K562 (cell line): ENCODE data around the gene LAMP1. TPM values are rescaled to one million over a fixed set of nuclear protein-coding genes. Genes with fewer than 3 reads are reported as not detected.

Source experiments
- BRF1 ChIP-seq: IDR thresholded peaks from 3 replicates; pipeline ENCODE4 v1.6.1; 2011; ENCODE audit warnings: borderline replicate concordance, mild to moderate bottlenecking; ENCODE audit not compliant: insufficient read length; ENCODE audit errors: extremely low read depth
- CEBPG ChIP-seq, 3 experiments: fragments of 200-800 bp in 1 of 3; sonication (Bioruptor generic) in 1 of 3; sonication (generic) in 1 of 3; formaldehyde crosslinking in 1 of 3; IDR thresholded peaks in 2 of 3; conservative IDR thresholded peaks in 1 of 3; 2 replicates each; pipeline versions ENCODE4 v1.6.1 to v1.8.0; 2016 to 2022; ENCODE audit warnings: missing compliant biosample characterization in 2 of 3, missing genetic modification characterization in 2 of 3, mild to moderate bottlenecking in 1 of 3, missing genetic modification reagents in 1 of 3
- ETV1 ChIP-seq: fragments of 450-650 bp; conservative IDR thresholded peaks from 2 replicates; pipeline ENCODE4 v1.6.1; 2016; ENCODE audit warnings: missing genetic modification characterization, control low read depth, low read depth, missing compliant biosample characterization
- FOS ChIP-seq: IDR thresholded peaks from 3 replicates; pipeline ENCODE4 v1.6.1; 2011; ENCODE audit not compliant: insufficient read length; ENCODE audit errors: extremely low read depth
- FOSL1 ChIP-seq: fragments of 200-800 bp; sonication (Bioruptor generic); conservative IDR thresholded peaks from 2 replicates; pipeline ENCODE4 v1.6.1; 2016; ENCODE audit warnings: missing genetic modification characterization, missing compliant biosample characterization
- GTF2B ChIP-seq: IDR thresholded peaks from 2 replicates; pipeline ENCODE4 v1.6.1; 2011; ENCODE audit not compliant: insufficient read length; ENCODE audit errors: extremely low read depth
- KDM1A ChIP-seq, 2 experiments: fragments of 450-650 bp; IDR thresholded peaks; 2 replicates each; pipeline ENCODE4 v1.6.1; 2016; ENCODE audit warnings: mild to moderate bottlenecking in 2 of 2
- LEF1 ChIP-seq: fragments of 450-650 bp; IDR thresholded peaks from 2 replicates; pipeline ENCODE4 v1.6.1; 2016; ENCODE audit warnings: mild to moderate bottlenecking
- NELFE ChIP-seq: IDR thresholded peaks from 2 replicates; pipeline ENCODE4 v1.6.1; 2011; ENCODE audit warnings: mild to moderate bottlenecking; ENCODE audit not compliant: insufficient read depth, insufficient read length
- NFIX ChIP-seq: fragments of 250-450 bp; sonication (Bioruptor Pico); IDR thresholded peaks from 2 replicates; pipeline ENCODE4 v1.4.0; 2020; ENCODE audit warnings: low read depth, mild to moderate bottlenecking, moderate library complexity
- POLR2AphosphoS5 ChIP-seq: IDR thresholded peaks from 2 replicates; pipeline ENCODE4 v1.6.1; 2011; ENCODE audit warnings: mild to moderate bottlenecking, low read depth, low read length, moderate library complexity; ENCODE audit not compliant: control insufficient read depth, insufficient read depth
- PTTG1 ChIP-seq: fragments of 450-650 bp; IDR thresholded peaks from 2 replicates; pipeline ENCODE4 v1.6.1; 2016; ENCODE audit warnings: low read depth, mild to moderate bottlenecking, missing genetic modification characterization, missing compliant biosample characterization
- SMAD4 ChIP-seq: fragments of 250-450 bp; sonication (Bioruptor Pico); conservative IDR thresholded peaks from 2 replicates; pipeline ENCODE4 v1.8.0; 2021; ENCODE audit warnings: inconsistent platforms, mild to moderate bottlenecking, moderate library complexity
- SP2 ChIP-seq: IDR thresholded peaks from 2 replicates; pipeline ENCODE4 v1.6.1; 2011; ENCODE audit warnings: mild to moderate bottlenecking, low read depth, low read length, moderate library complexity; ENCODE audit not compliant: poor library complexity, severe bottlenecking; ENCODE audit errors: extremely low read depth
- SPI1 ChIP-seq: IDR thresholded peaks from 2 replicates; pipeline ENCODE4 v1.6.1; 2011; ENCODE audit warnings: low read depth, low read length, control low read depth, borderline replicate concordance
- SRSF7 ChIP-seq: fragments of 200-400 bp; formaldehyde crosslinking; optimal IDR thresholded peaks from 2 replicates; pipeline ENCODE3; 2017; ENCODE audit warnings: mild to moderate bottlenecking, low read depth, low read length
- SUPT5H ChIP-seq: fragments of 450-650 bp; IDR thresholded peaks from 2 replicates; pipeline ENCODE4 v1.6.1; 2016
- TCF7L2 ChIP-seq: fragments of 150-350 bp; IDR thresholded peaks from 2 replicates; pipeline ENCODE4 v1.6.1; 2016; ENCODE audit warnings: low read depth, mild to moderate bottlenecking, low read length, moderate library complexity
- WHSC1 ChIP-seq: IDR thresholded peaks from one replicate; pipeline ENCODE4 v1.6.1; 2012; ENCODE audit warnings: low read length, control low read depth, inconsistent platforms
- ZFX ChIP-seq: sonication (generic); formaldehyde crosslinking; IDR thresholded peaks from 2 replicates; pipeline ENCODE4 v1.8.0; 2022; ENCODE audit warnings: mild to moderate bottlenecking, missing genetic modification reagents, moderate library complexity
- ZNF239 ChIP-seq: fragments of 250-450 bp; sonication (Bioruptor Pico); IDR thresholded peaks from 2 replicates; pipeline ENCODE4 v1.4.0; 2020; ENCODE audit warnings: mild to moderate bottlenecking
- ZNF589 ChIP-seq: fragments of 200-800 bp; sonication (Bioruptor generic); IDR thresholded peaks from 2 replicates; pipeline ENCODE4 v1.6.1; 2016; ENCODE audit warnings: low read depth, missing genetic modification characterization, missing compliant biosample characterization
- polyA plus RNA-seq, 8 experiments: library from polyadenylated mRNA; depleted of rRNA in 4 of 8; stranded (reverse) in 5 of 8; unstranded in 3 of 8; fragments of >200 nt; fragmentation: Nextera tagmentation in 2 of 8; fragmentation: Illumina TruSeq in 1 of 8; extraction: Ambion mirVana in 2 of 8; extraction: Trizol in 1 of 8; gene quantifications; 2 replicates each; pipeline versions ENCODE4 v1.2.1 to v1.2.3, GENCODE V29; 2011 to 2014; ENCODE audit warnings: inconsistent platforms in 1 of 8, missing spikeins in 1 of 8
- total RNA-seq, 7 experiments: library from RNA; depleted of rRNA in 6 of 7; stranded (reverse); fragments of >200 nt in 6 of 7; fragmentation: Illumina TruSeq in 2 of 7; extraction: Trizol in 2 of 7; gene quantifications; 2 replicates each; pipeline versions ENCODE4 v1.2.1 to v1.2.3, GENCODE V29; 2011 to 2021; ENCODE audit warnings: low replicate concordance in 1 of 7
- TF ChIP-seq, protein P1 (sequence below): fragments of 200-400 bp; formaldehyde crosslinking; IDR thresholded peaks from 2 replicates; pipeline ENCODE4 v1.6.1; 2017; ENCODE audit warnings: mild to moderate bottlenecking, low read depth, low read length, moderate library complexity
- TF ChIP-seq, protein P2 (sequence below): sonication (generic); formaldehyde crosslinking; IDR thresholded peaks from 2 replicates; pipeline ENCODE4 v1.9.0; 2022; ENCODE audit warnings: mild to moderate bottlenecking, missing genetic modification reagents
- TF ChIP-seq, protein P3 (sequence below): fragments of 250-450 bp; sonication (Bioruptor Pico); IDR thresholded peaks from 2 replicates; pipeline ENCODE4 v1.8.0; 2021; ENCODE audit warnings: mild to moderate bottlenecking, moderate library complexity

LAMP1 gene
- total and polyA plus RNA-seq, 9 of the 15 experiments (the other 6 are each of a cell fraction or from before 2014, with no cell fraction given): 2.2 to 70.1 (median 30.5) TPM

DNA sequence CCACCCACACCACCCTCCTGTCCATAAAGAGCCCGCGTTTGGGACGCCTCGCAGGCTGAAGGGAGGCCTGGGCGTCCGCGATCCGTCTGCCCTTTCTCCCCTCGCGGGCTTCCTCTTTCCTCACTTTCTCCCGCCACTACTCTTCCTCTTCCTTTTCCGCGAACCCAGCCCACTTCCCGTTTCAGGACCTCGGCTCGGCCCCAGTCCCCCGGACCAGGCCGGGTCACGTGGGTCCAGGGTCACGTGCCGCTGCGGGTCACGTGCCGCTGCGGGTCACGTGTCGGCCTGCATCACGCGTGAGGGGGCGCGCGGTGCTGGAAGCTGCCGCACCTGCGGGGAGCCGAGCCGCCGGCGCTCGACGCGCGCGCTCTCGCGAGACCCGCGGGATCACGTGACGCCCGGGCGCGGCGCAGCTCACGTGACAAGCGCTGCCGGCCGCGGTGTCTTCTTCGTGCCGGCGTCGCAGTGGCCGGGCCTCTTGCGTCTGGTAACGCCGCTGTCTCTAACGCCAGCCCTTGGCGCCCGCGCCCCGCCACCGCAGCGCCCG is at the start of gene LAMP1 (continued):
- TF ChIP-seq CEBPG (CRISPR knock-in tag; IDR thresholded peaks at IDR 0.05): 0 out of 2 replicates have a peak, but pooled peaks have one; percentile 6
- no peak for TF ChIP-seq CEBPG (tag; conservative IDR thresholded peaks at IDR 0.05 in 1 of 2, IDR thresholded peaks at IDR 0.05 in 1 of 2)
- TF ChIP-seq SP2: peak; percentile 43
- TF ChIP-seq, protein P1, sequence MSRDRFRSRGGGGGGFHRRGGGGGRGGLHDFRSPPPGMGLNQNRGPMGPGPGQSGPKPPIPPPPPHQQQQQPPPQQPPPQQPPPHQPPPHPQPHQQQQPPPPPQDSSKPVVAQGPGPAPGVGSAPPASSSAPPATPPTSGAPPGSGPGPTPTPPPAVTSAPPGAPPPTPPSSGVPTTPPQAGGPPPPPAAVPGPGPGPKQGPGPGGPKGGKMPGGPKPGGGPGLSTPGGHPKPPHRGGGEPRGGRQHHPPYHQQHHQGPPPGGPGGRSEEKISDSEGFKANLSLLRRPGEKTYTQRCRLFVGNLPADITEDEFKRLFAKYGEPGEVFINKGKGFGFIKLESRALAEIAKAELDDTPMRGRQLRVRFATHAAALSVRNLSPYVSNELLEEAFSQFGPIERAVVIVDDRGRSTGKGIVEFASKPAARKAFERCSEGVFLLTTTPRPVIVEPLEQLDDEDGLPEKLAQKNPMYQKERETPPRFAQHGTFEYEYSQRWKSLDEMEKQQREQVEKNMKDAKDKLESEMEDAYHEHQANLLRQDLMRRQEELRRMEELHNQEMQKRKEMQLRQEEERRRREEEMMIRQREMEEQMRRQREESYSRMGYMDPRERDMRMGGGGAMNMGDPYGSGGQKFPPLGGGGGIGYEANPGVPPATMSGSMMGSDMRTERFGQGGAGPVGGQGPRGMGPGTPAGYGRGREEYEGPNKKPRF: no peak
- no peak for TF ChIP-seq KDM1A (IDR thresholded peaks at IDR 0.05)
- TF ChIP-seq SMAD4 (CRISPR knock-in tag): peak; percentile 79
- peak; percentile 62; the same call in 1 of the 2 replicates for TF ChIP-seq ZNF239 (CRISPR knock-in tag)
- TF ChIP-seq FOS: peak; percentile 88
- TF ChIP-seq, protein P2, sequence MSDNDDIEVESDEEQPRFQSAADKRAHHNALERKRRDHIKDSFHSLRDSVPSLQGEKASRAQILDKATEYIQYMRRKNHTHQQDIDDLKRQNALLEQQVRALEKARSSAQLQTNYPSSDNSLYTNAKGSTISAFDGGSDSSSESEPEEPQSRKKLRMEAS (CRISPR knock-in tag): peak; percentile 99
- TF ChIP-seq NELFE: no peak
- no peak for TF ChIP-seq TCF7L2
- TF ChIP-seq LEF1: peak; percentile 89
- TF ChIP-seq ZFX (CRISPR knock-in tag): peak; percentile 94
- TF ChIP-seq POLR2AphosphoS5: no peak
- no peak for TF ChIP-seq SRSF7
- no peak for TF ChIP-seq WHSC1
- no peak for TF ChIP-seq BRF1
- TF ChIP-seq ZNF589: peak; percentile 81
- TF ChIP-seq SUPT5H: peak; percentile 52
- TF ChIP-seq PTTG1 (tag): no peak
- no peak for TF ChIP-seq NFIX (CRISPR knock-in tag)
- TF ChIP-seq, protein P3, sequence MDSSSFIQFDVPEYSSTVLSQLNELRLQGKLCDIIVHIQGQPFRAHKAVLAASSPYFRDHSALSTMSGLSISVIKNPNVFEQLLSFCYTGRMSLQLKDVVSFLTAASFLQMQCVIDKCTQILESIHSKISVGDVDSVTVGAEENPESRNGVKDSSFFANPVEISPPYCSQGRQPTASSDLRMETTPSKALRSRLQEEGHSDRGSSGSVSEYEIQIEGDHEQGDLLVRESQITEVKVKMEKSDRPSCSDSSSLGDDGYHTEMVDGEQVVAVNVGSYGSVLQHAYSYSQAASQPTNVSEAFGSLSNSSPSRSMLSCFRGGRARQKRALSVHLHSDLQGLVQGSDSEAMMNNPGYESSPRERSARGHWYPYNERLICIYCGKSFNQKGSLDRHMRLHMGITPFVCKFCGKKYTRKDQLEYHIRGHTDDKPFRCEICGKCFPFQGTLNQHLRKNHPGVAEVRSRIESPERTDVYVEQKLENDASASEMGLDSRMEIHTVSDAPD (CRISPR knock-in tag): no peak
- TF ChIP-seq SPI1: peak; percentile 98
- TF ChIP-seq GTF2B: no peak
- TF ChIP-seq ETV1: no peak
- peak; percentile 53 for TF ChIP-seq FOSL1 (tag)
